Type B pancreatic cell (in vitro differentiated cells): Measurements from ENCODE around the gene DNAH2. TPM values are rescaled to one million over a fixed set of nuclear protein-coding genes. Genes with fewer than 3 reads are reported as not detected.

ENCODE experiments used
- DNase-seq: peaks from one replicate; pipeline ENCODE4 v3.0.0; 2021; ENCODE audit warnings: mixed read lengths; ENCODE audit not compliant: unreplicated experiment; ENCODE audit errors: extremely low spot score
- H3K27ac Mint-ChIP-seq: 2 replicates; pipeline ENCODE4 v1.8.0; 2021; ENCODE audit warnings: mild to moderate bottlenecking, mixed read lengths
- H3K27me3 Mint-ChIP-seq: 2 replicates; pipeline ENCODE4 v1.8.0; 2021; ENCODE audit warnings: mixed read lengths
- H3K36me3 Mint-ChIP-seq: 2 replicates; pipeline ENCODE4 v1.8.0; 2021; ENCODE audit warnings: mixed read lengths
- H3K4me1 Mint-ChIP-seq: one replicate; pipeline ENCODE4 v1.8.0; 2021; ENCODE audit warnings: mixed read lengths; ENCODE audit not compliant: unreplicated experiment
- H3K4me3 Mint-ChIP-seq: 2 replicates; pipeline ENCODE4 v1.8.0; 2021; ENCODE audit warnings: mild to moderate bottlenecking, mixed read lengths
- H3K9me3 Mint-ChIP-seq: 2 replicates; pipeline ENCODE4 v1.8.0; 2021; ENCODE audit warnings: mixed read lengths
- CTCF ChIP-seq: fragments of 200-600 bp; sonication (generic); conservative IDR thresholded peaks from 2 replicates; pipeline ENCODE4 v1.5.0; 2021; ENCODE audit warnings: antibody characterized with exemption, mild to moderate bottlenecking
- total RNA-seq: library from RNA; stranded (reverse); gene quantifications from 2 replicates; pipeline ENCODE4 v1.2.1, GENCODE V29; 2021; ENCODE audit warnings: low replicate concordance

The DNAH2 gene
- total RNA-seq, 1 donor from 2014 or later, result 1.0 TPM

GRCh38 chr17:7820231-7820630 lies 102.7 kb downstream of the DNAH2 start:
- H3K27ac Mint-ChIP-seq, result no peak overlapping the region
- H3K4me1 Mint-ChIP-seq, result peaks cover 4% of the 10 kb centered on the region
- H3K4me3 Mint-ChIP-seq, result no peak overlapping the region
- no peak for DNase-seq
- no peaks in the 10 kb centered on the region for H3K9me3 Mint-ChIP-seq
- no peaks in the 10 kb centered on the region for H3K36me3 Mint-ChIP-seq
- peaks cover 52% of the 10 kb centered on the region for H3K27me3 Mint-ChIP-seq
- TF ChIP-seq CTCF, result no peak

- Mint-ChIP-seq H3K4me1 (no peaks in the 10 kb centered on the region), H3K27me3 (peaks cover 60% of the 10 kb centered on the region), H3K36me3 (no peaks in the 10 kb centered on the region), H3K27ac (peak overlapping the region; percentile 50), H3K4me3 (no peak overlapping the region), H3K9me3 (no peaks in the 10 kb centered on the region)
- no peak for TF ChIP-seq CTCF
- DNase-seq, result no peak
Measured at GRCh38 chr17:7822126-7822525, 104.6 kb downstream of the DNAH2 start.

- no peak for DNase-seq
- Mint-ChIP-seq H3K27ac (no peak overlapping the region), H3K4me1 (no peaks in the 10 kb centered on the region), H3K36me3 (no peaks in the 10 kb centered on the region), H3K9me3 (no peaks in the 10 kb centered on the region), H3K27me3 (peaks cover 61% of the 10 kb centered on the region), H3K4me3 (no peak overlapping the region)
- no peak for TF ChIP-seq CTCF
Measured at GRCh38 chr17:7823581-7824001, 106.0 kb downstream of the DNAH2 start.

- DNase-seq, result no peak
- Mint-ChIP-seq H3K4me1 (no peaks in the 10 kb centered on the region), H3K9me3 (no peaks in the 10 kb centered on the region), H3K27ac (no peak overlapping the region), H3K36me3 (no peaks in the 10 kb centered on the region), H3K4me3 (no peak overlapping the region), H3K27me3 (peaks cover 60% of the 10 kb centered on the region)
- TF ChIP-seq CTCF, result no peak
Measured at GRCh38 chr17:7824021-7824924, 106.7 kb downstream of the DNAH2 start.

GRCh38 chr17:7825206-7825990 lies 107.9 kb downstream of the DNAH2 start:
- Mint-ChIP-seq H3K9me3 (no peaks in the 10 kb centered on the region), H3K27me3 (peaks cover 57% of the 10 kb centered on the region), H3K27ac (no peak overlapping the region), H3K36me3 (no peaks in the 10 kb centered on the region), H3K4me3 (no peak overlapping the region), H3K4me1 (no peaks in the 10 kb centered on the region)
- TF ChIP-seq CTCF, result no peak
- DNase-seq, result no peak
